ENCODE data around the gene CCDC136.

- TF ChIP-seq CTCF (IDR thresholded peaks at IDR 0.05) (no peak), POLR2A (IDR thresholded peaks at IDR 0.05) (no peak)
These were observed 66.8 kb downstream of the CCDC136 start for GRCh38 chr7:128858380-128859231.
